GM23338 (cell line): ENCODE results near the gene IRF5.

Experiments used
- EZH2 ChIP-seq: fragments of 200-600 bp; sonication (generic); IDR thresholded peaks from one replicate; pipeline ENCODE4 v1.8.0; 2017; ENCODE audit warnings: antibody characterized with exemption, mild to moderate bottlenecking, low read depth; ENCODE audit not compliant: unreplicated experiment
- EZH2phosphoT487 ChIP-seq: fragments of 200-600 bp; sonication (generic); IDR thresholded peaks from one replicate; pipeline ENCODE4 v1.8.1; 2018; ENCODE audit warnings: antibody characterized with exemption; ENCODE audit not compliant: unreplicated experiment
- JUNB ChIP-seq: IDR thresholded peaks from one replicate; pipeline ENCODE4 v1.6.1; 2016; ENCODE audit warnings: antibody characterized with exemption; ENCODE audit not compliant: unreplicated experiment
- POLR2AphosphoS5 ChIP-seq: IDR thresholded peaks from 2 replicates; pipeline ENCODE4 v1.6.1; 2016; ENCODE audit warnings: antibody characterized with exemption, low read depth
- STAT1 ChIP-seq: IDR thresholded peaks from one replicate; pipeline ENCODE4 v1.6.1; 2016; ENCODE audit warnings: antibody characterized with exemption; ENCODE audit not compliant: unreplicated experiment
- TF ChIP-seq, protein P1 (sequence below), 2 experiments: fragments of 200-600 bp in 1 of 2; sonication (generic) in 1 of 2; conservative IDR thresholded peaks; 2 replicates each; pipeline versions ENCODE4 v1.5.1 to v1.6.1; 2016 to 2017; ENCODE audit warnings: antibody characterized with exemption in 2 of 2, low read depth in 2 of 2, mild to moderate bottlenecking in 2 of 2, moderate library complexity in 1 of 2

DNA sequence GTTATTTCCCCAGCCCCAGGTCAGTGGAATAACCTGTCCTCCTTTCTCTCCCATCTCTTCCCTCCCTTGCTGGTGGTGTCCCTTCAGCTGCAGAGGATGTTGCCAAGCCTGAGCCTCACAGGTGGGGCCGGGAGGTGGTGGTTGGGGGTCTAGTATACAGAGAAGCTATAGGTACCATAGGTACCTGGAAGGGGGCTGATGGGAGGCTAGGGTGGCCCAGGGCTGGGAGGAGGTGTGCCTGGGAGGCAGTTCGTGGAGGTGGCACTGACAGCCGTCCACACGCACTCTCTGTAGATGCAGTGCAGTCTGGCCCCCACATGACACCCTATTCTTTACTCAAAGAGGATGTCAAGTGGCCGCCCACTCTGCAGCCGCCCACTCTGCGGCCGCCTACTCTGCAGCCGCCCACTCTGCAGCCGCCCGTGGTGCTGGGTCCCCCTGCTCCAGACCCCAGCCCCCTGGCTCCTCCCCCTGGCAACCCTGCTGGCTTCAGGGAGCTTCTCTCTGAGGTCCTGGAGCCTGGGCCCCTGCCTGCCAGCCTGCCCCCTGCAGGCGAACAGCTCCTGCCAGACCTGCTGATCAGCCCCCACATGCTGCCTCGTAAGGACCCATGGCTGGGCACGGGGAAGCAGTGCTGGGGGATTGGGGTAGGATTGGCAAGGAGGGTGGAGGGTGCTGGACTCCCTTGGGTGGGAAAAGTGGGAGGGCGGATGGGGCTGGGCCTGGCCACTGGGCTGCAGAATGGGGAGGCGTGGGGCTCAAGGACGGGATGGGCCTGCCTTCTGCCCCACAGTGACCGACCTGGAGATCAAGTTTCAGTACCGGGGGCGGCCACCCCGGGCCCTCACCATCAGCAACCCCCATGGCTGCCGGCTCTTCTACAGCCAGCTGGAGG lies 9.5 kb downstream of the IRF5 start:
- TF ChIP-seq, protein P1, sequence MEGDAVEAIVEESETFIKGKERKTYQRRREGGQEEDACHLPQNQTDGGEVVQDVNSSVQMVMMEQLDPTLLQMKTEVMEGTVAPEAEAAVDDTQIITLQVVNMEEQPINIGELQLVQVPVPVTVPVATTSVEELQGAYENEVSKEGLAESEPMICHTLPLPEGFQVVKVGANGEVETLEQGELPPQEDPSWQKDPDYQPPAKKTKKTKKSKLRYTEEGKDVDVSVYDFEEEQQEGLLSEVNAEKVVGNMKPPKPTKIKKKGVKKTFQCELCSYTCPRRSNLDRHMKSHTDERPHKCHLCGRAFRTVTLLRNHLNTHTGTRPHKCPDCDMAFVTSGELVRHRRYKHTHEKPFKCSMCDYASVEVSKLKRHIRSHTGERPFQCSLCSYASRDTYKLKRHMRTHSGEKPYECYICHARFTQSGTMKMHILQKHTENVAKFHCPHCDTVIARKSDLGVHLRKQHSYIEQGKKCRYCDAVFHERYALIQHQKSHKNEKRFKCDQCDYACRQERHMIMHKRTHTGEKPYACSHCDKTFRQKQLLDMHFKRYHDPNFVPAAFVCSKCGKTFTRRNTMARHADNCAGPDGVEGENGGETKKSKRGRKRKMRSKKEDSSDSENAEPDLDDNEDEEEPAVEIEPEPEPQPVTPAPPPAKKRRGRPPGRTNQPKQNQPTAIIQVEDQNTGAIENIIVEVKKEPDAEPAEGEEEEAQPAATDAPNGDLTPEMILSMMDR (conservative IDR thresholded peaks at IDR 0.05; ENCODE audit: low read depth in 2 of 2) = peak; percentile 68 to 81
- TF ChIP-seq JUNB = no peak
- TF ChIP-seq POLR2AphosphoS5 = no peak
- no peak for TF ChIP-seq EZH2phosphoT487
- TF ChIP-seq EZH2 = no peak
- no peak for TF ChIP-seq STAT1
